Small intestine (tissue), 7 donors: Measurements from ENCODE around the gene EEF2KMT. TPM values are rescaled to one million over a fixed set of nuclear protein-coding genes. Genes with fewer than 3 reads are reported as not detected.
"Not testable (repeated sequence)": the region's sequence is repeated elsewhere in the genome, so short reads cannot be mapped to it uniquely, and the experiment has no call there.

Experiments
- DNase-seq, 2 donors: peaks; one replicate each; pipeline versions ENCODE4 v3.0.0 to v3.0.0-alpha.2; 2013
- FAIRE-seq: peaks from 2 replicates; lab custom pipeline; 2012; peaks lifted over from hg19 to GRCh38; lab: Jason Lieb, UNC
- H3K27ac ChIP-seq, 3 donors: one replicate each; pipeline ENCODE4 v1.5.1; 2013; ENCODE audit warnings: low read length in 2 of 3, mild to moderate bottlenecking in 2 of 3, control low read depth in 1 of 3, inconsistent platforms in 1 of 3, low read depth in 1 of 3, moderate library complexity in 1 of 3
- H3K27me3 ChIP-seq, 3 donors: one replicate each; pipeline ENCODE4 v1.6.1; 2013; ENCODE audit warnings: low read length in 3 of 3, inconsistent platforms in 1 of 3; ENCODE audit not compliant: control insufficient read depth in 3 of 3, insufficient read depth in 3 of 3
- H3K36me3 ChIP-seq, 3 donors: one replicate each; pipeline ENCODE4 v1.6.1; 2013; ENCODE audit warnings: low read length in 3 of 3, inconsistent platforms in 1 of 3, low read depth in 1 of 3, mild to moderate bottlenecking in 1 of 3, moderate library complexity in 1 of 3; ENCODE audit not compliant: control insufficient read depth in 3 of 3, insufficient read depth in 2 of 3
- H3K4me1 ChIP-seq, 3 donors: one replicate each; pipeline ENCODE4 v1.6.1; 2013; ENCODE audit warnings: low read length in 2 of 3, inconsistent platforms in 1 of 3, low read depth in 1 of 3, mild to moderate bottlenecking in 1 of 3, moderate library complexity in 1 of 3; ENCODE audit not compliant: control insufficient read depth in 3 of 3, insufficient read depth in 2 of 3
- H3K4me3 ChIP-seq, 3 donors: one replicate each; pipeline ENCODE4 v1.5.1; 2013; ENCODE audit warnings: low read length in 3 of 3, control low read depth in 1 of 3, inconsistent platforms in 1 of 3, low read depth in 1 of 3, mild to moderate bottlenecking in 1 of 3, moderate library complexity in 1 of 3
- H3K9me3 ChIP-seq, 2 donors: one replicate each; pipeline ENCODE4 v1.6.1; 2013; ENCODE audit warnings: low read depth in 1 of 2, low read length in 1 of 2; ENCODE audit not compliant: control insufficient read depth in 2 of 2, insufficient read depth in 1 of 2
- WGBS, 3 donors: extraction: QIAGEN DNeasy Blood & Tissue Kit; methylation state at CpG; one replicate each; pipeline ENCODE4 v1.1.7; 2013; 5-methylcytosine and 5-hydroxymethylcytosine counted together
- polyA plus RNA-seq, 4 donors: library from polyadenylated mRNA; stranded (reverse) in 3 of 4; unstranded in 1 of 4; fragments of 200-250 nt in 3 of 4; fragments of 120-200 nt in 1 of 4; gene quantifications; one replicate each; pipeline versions ENCODE4 v1.2.1 to v1.2.3, GENCODE V29; 2013
- donor health status: healthy with polysubstance abuse.
- donor health status: control.
- donor health status: control.
- donor health status: Bipolar disorder and iron deficiency.
- donor health status: healthy.

Gene EEF2KMT
- polyA plus RNA-seq, 4 donors: 4.5 to 9.7 (median 6.4) TPM

GRCh38 chr16:5117300-5118087 is 19.9 kb upstream of the EEF2KMT start:
- not testable (repeated sequence) for H3K9me3 ChIP-seq, H3K27me3 ChIP-seq, FAIRE-seq, H3K36me3 ChIP-seq, H3K4me3 ChIP-seq, H3K4me1 ChIP-seq, H3K27ac ChIP-seq
- WGBS, 3 donors: 14 to 18% (median 15%) methylated on average over 20 of the region's 20 CpGs
- peak; percentile 6 to 7 for DNase-seq

GRCh38 chr16:5116780-5117295 is 19.2 kb upstream of the EEF2KMT start:
- not testable (repeated sequence) for DNase-seq, H3K36me3 ChIP-seq, H3K4me3 ChIP-seq, H3K27ac ChIP-seq, H3K27me3 ChIP-seq, H3K4me1 ChIP-seq, FAIRE-seq, H3K9me3 ChIP-seq
- 42 to 52% (median 50%) methylated on average over 9 of the region's 10 CpGs for WGBS, 3 donors

- H3K4me3 ChIP-seq, H3K4me1 ChIP-seq, H3K27me3 ChIP-seq, FAIRE-seq, DNase-seq, H3K9me3 ChIP-seq, H3K27ac ChIP-seq, H3K36me3 ChIP-seq: not testable (repeated sequence)
- whole genome bisulfite sequencing, 3 donors: 76 to 91% (median 78%) methylated on average over 8 to 10 of the region's 10 CpGs
Measured at GRCh38 chr16:5110933-5111332, 13.3 kb upstream of the EEF2KMT start.

GRCh38 chr16:5108505-5109158 is 11.0 kb upstream of the EEF2KMT start:
- WGBS, 3 donors: 92 to 93% (median 92%) methylated on average over 19 to 27 of the region's 27 CpGs
- FAIRE-seq: no peak
- no peaks in the 10 kb centered on the region for H3K9me3 ChIP-seq
- no peak overlapping the region for H3K27ac ChIP-seq
- H3K36me3 ChIP-seq: no peaks in the 10 kb centered on the region
- H3K4me1 ChIP-seq: no peaks in the 10 kb centered on the region
- DNase-seq: no peak
- no peaks in the 10 kb centered on the region for H3K27me3 ChIP-seq
- H3K4me3 ChIP-seq: no peak overlapping the region

- not testable (repeated sequence) for H3K36me3 ChIP-seq, FAIRE-seq, H3K4me1 ChIP-seq, DNase-seq, H3K4me3 ChIP-seq, H3K27me3 ChIP-seq, H3K9me3 ChIP-seq, H3K27ac ChIP-seq
- 25 to 55% (median 29%) methylated on average over 4 to 5 of the region's 5 CpGs for WGBS, 3 donors
Measured at GRCh38 chr16:5105039-5105438, 7.4 kb upstream of the EEF2KMT start.

- not testable (repeated sequence) for H3K9me3 ChIP-seq, DNase-seq, H3K27ac ChIP-seq, H3K4me1 ChIP-seq, H3K36me3 ChIP-seq, FAIRE-seq, H3K27me3 ChIP-seq, H3K4me3 ChIP-seq
- WGBS, 3 donors: 89 to 93% (median 90%) methylated on average over 11 to 12 of the region's 12 CpGs
Measured at GRCh38 chr16:5103296-5104032, 5.9 kb upstream of the EEF2KMT start.

GRCh38 chr16:5099174-5099573 is 1.6 kb upstream of the EEF2KMT start:
- peak; percentile 35 to 43 for DNase-seq
- H3K9me3 ChIP-seq, H3K4me3 ChIP-seq, H3K36me3 ChIP-seq, H3K4me1 ChIP-seq, H3K27me3 ChIP-seq, FAIRE-seq: not testable (repeated sequence)
- WGBS, 3 donors: 6 to 16% (median 6%) methylated on average over 4 of the region's 4 CpGs
- H3K27ac ChIP-seq: peak overlapping the region in 1 of 3 donors; percentile 88
